Esophagus mucosa (tissue), 1 donor: ENCODE results near the gene MCTP2. TPM values are rescaled to one million over a fixed set of nuclear protein-coding genes. Genes with fewer than 3 reads are reported as not detected.

ENCODE experiments used
- ATAC-seq: fragments of 200-7000 bp; cut with Tn5 transposase; one replicate; pipeline ENCODE4 v1.9.1; 2020
- total RNA-seq: library from RNA; stranded (reverse); gene quantifications from one replicate; pipeline ENCODE4 v1.2.4, GENCODE V29; 2023
- donor health status: DM: yes; HTN: yes; CAD: no.

Gene MCTP2
- total RNA-seq, 1 donor from 2014 or later: 14.6 TPM

- no peak for ATAC-seq
Observed at GRCh38 chr15:94354655-94355054, 123.3 kb downstream of the MCTP2 start.

DNA sequence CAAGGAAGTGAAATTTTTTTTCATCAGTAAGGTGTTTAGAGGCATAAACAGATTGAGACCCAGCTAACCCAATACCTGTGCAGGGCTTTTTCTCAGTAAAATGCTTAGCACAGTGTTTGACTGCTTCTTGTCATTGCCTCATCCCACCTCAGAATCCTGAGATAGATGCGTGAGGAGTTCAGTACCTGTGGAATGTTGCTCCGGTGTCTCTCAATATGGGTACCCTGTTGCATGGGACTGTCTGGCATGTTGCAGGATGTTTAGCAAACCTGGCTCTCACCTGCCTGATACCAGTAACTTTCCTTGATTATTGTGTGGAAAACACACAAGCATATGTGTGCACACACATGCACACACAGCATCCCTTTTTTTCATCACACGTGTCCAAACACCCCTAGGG is 128.4 kb downstream of the MCTP2 start:
- ATAC-seq: no peak

GRCh38 chr15:94360251-94360685 is 128.9 kb downstream of the MCTP2 start:
- ATAC-seq: no peak

DNA sequence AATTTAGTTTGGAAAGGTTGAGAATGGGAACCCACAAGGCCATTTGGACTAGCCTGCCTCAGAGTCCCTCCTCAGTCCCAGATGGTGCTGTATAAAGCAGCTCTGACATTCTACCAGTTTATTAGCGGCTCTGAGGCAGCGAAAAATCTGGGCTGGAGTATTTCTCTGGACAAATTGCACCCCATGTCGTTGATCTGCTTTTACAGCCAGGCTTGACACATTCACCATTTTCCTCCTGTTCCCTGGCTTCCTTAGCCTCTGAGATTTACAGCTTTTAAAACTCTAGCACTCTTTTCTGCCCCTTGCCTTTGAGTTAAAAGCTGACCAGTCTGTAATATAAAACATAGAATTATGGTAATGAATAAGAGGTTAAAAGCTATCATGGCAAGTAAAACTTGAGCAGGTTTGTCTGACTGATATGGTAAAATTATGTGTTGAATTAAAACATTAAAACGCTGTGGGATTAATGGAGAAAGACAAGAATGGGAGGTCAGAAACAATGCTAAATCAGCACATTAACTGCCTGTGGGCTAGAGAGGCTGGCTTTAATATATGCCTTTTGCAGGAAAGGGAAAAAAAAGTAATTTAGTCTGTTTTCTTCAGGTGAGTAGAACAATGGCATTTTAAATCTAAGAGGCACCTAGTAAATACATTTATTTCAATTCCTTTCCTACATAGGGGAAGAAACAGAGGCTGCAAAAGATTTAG is 131.2 kb downstream of the MCTP2 start:
- no peak for ATAC-seq

DNA sequence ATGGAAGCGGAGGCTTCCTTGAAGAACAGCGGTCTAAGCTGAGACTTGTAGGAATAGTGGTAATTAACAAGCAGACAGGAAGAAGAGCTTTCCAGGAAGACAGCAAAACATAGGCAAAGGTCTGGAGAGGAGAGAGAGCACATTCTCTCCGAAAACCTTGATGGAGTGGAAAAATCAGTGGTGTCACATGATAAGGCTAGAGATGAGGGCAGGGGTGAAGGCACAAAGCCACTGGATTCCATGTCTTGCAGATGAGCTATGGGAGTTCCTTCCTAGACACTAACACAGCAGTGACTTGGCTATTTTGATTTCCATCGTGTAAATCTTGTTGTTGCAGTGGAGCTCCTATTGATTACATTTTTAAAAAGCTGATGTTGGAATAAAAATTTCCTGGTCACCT is 132.0 kb downstream of the MCTP2 start:
- no peak for ATAC-seq

DNA sequence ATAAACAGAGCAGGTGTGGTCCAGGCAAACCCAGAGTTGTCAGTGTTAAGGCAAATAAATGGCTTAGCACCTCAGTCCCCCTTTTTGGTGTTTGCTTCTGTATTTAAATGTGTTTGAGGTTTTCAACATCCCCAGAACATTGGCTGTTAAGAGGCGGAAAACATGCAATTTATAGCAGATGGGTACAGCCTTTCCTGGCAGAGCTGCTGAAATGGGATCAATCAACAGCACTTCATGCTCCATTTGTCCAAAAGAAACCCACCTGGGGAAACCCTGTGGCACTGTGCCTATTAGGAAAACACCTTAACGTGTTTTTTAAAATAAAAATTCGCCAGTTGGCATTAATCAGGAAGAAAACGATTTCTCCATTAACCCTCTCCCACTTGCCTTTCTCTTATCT is 135.4 kb downstream of the MCTP2 start:
- ATAC-seq: no peak

DNA sequence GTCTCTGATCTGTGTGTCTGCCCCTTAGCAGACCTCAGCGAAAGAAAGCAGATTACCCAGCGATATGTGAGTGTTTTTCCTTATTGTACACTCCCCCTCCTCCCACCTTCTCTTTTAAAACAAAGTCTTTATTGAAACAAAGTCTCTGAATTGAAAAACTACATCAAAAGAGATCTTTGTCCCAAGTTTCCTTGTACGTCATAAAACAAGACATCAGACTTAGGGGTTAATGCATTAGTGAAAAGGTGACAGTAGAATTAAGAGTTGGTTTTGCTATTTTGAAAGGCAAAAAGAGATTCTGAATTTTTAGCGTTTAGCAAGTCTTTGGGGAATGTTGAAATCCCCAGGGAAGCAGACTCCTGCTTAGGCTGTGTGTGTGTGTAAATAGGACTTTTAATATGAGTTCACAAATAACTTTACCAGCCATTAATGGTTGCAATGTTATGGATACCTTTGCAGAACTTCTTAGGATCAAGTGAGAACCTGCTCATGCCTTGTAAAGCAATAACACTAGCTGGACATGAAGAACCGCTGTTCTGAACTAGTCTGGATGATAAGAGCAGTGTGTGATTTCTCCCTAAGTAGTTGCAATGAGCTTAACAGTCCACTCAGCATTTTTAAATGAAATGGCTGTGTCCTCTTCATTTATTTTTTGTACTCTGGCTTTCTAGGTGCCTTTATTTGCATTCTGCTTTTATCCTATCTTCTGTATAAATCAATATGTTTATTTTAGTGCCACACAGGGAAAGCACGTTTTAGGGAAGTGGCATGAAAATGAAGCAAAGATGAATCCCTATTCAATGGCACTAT is 136.6 kb downstream of the MCTP2 start:
- ATAC-seq: no peak

DNA sequence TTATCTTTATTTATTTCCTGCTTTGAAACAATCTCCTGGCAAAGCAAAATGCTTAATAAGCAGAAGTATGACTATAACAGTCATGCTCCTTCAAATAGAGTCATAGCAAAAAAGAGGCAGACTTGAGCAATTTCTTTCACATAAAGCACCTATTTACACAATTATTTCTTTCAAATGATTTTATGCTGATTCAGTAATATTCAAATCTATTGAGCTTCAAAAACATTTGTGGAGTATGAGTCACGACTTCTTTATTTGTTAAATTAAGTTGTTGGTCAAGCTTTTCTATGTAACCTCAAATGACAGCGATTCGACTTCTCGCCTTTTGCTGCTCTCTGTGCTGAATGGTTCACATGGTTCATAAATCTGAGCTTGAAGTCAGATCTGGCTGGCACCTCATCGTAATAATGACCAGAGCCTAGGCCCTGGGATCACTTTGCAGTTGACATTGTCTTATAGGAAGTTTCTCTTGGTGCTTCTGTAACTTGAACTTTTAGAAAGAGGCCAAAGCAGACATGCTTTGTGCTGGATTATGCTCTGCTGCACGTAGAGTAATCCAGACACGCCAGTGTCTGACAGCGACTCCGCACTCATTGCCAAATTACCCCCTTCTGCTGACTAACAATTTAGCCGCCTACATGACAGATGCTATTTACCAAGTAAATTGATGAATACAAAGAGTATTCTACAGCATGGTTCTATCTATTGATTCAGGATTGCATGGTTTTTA is 139.0 kb downstream of the MCTP2 start:
- peak; percentile 55 for ATAC-seq

GRCh38 chr15:94370936-94371285 is 139.6 kb downstream of the MCTP2 start:
- no peak for ATAC-seq

DNA sequence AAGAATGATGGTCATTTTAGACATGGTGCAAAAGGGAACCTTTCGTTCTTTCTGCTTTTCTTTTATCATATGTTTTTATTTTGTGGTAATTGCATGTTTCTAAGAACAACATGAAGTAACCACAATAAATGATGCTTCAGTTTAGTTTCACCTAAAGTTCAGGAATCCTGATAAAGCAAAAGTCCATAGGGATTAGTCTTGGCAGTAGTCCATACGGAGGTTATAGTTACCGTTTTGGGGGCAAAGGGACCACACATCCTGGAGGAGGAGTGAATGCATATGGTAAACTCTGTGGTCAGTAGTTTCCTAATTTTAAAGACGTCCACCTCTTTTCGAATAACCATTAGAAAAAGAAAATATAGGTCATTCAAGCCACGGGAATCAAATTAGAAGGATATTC is 141.5 kb downstream of the MCTP2 start:
- no peak for ATAC-seq

DNA sequence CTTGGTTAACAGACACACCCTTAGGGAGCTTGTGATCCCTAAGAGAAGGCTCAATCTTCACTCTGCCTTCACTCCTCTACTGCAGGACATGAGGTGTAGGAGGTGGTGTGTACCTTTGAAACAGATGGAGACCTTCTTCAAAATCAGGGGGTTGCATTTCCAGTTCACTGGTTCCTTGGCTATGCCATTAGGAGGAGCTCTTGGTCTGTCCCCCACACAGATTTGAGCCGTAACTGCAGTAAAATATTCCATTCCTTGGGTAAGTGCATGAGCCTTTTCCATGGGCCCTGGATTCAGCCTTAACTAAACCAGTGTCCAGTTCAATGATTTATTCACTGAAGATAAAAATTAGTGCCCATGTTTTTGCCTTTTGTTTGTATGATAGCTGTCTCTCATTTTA is 144.6 kb downstream of the MCTP2 start:
- no peak for ATAC-seq

GRCh38 chr15:94379986-94380385 is 148.6 kb downstream of the MCTP2 start:
- ATAC-seq: no peak

- no peak for ATAC-seq
Observed at GRCh38 chr15:94380798-94381197, 149.4 kb downstream of the MCTP2 start.

DNA sequence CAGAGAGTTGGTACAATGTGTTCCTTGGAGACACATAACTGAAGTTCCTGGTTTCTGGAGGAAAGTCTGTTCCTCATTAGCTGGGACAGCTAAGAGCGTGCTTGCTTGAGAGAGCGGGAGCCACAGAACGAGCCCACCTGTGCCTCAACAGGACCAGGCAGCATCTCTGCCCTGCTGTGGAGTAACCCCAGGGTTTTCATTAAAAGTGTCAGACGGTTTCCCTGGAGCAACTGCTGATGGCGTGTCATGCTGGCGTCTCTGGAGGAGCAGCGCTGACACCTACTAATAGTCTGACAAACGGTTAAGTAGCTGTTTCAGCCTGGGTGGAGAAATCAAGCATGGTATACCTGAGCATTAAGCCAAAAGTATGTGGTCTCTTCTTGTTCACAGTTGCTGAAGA is 150.0 kb downstream of the MCTP2 start:
- ATAC-seq: no peak

DNA sequence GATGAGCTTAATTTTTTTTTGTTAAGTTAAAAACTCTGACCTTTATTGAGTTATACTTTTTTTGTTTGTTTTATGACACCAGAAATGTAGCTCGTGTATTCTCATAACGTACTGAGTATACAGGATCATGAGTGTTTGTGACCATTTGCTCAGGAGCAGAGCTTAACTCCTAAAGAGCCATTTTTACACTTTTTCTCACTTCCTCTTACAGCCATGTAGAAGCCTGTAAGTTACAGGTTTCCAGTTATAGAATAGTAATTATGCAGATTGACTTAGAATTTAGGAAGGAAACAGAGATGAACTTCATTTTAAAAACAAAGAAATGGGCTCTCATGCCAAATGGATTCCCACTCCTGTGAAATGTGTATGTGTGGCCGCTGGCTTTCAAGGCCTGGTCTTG is 151.7 kb downstream of the MCTP2 start:
- no peak for ATAC-seq

GRCh38 chr15:94383706-94384105 is 152.3 kb downstream of the MCTP2 start:
- no peak for ATAC-seq

DNA sequence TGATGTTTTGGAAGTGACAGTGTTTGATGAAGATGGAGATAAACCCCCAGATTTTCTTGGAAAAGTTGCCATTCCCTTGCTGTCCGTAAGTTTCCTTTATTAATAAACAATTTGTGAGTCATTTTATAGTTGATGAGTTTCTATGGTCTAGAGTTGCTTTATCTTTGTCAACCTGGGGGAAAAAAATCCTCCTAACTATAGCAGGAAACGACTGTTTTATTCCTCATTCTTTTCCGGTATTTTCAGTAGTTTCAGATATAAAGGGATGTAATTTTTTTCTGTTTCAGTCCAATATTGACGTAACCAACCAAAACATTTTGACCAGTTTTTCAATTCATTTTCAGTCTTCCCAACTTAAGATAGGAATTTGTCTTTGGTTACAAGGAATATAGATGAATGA is 154.1 kb downstream of the MCTP2 start:
- no peak for ATAC-seq

- no peak for ATAC-seq
Observed at GRCh38 chr15:94386351-94386750, 155.0 kb downstream of the MCTP2 start.

GRCh38 chr15:94387442-94387841 is 156.1 kb downstream of the MCTP2 start:
- no peak for ATAC-seq

- no peak for ATAC-seq
Observed at GRCh38 chr15:94387849-94388441, 156.6 kb downstream of the MCTP2 start.

DNA sequence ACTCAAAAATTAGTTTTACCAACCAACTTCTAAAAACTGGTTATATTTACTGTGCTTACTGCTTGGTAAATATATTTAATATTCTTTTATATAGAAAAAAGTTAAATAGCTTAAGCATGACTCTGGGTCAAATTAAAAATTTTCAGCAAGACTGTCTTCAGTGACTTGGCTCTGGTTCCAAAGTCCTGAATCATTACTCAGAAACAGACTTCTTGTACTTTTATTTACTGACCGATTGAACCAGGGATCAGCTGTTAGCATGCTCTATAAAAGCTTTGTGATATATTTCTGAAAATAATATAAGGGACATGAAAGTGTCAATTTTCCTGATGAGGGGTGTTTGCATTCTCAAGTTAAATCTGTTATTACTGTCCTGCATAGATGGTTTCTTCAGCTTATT is 164.3 kb downstream of the MCTP2 start:
- ATAC-seq: no peak

DNA sequence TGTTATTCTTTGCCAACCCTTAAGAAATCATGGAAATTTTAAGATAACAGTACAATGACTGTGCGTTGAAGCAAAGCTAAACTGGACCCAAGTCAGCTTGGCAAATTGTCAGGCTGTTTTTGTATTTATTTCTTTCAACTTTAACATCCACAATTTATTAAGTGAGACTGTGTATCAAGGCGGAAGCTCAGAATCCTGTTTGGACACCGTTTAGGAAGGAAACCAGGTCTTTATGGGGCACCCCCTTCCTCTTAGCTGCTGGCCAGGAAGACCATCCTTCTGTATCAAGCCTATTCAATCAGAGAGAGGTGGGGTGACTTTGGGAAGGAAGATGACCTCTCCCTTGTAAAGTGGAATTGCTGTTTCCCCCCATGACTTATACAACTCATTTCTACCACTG is 166.0 kb downstream of the MCTP2 start:
- ATAC-seq: no peak

- no peak for ATAC-seq
Observed at GRCh38 chr15:94398001-94398400, 166.6 kb downstream of the MCTP2 start.
